Vagina (tissue), 2 donors: Measurements from ENCODE around the gene NRXN3.

Experiments
- CTCF ChIP-seq, 3 experiments: fragments of 450-650 bp in 2 of 3; fragments of 200-600 bp in 1 of 3; sonication (generic) in 1 of 3; IDR thresholded peaks; one replicate each; pipeline ENCODE4 v1.5.1; 2017 to 2019; ENCODE audit warnings: antibody characterized with exemption in 3 of 3, mild to moderate bottlenecking in 2 of 3, moderate library complexity in 2 of 3
- POLR2A ChIP-seq, 2 donors: fragments of 450-650 bp; IDR thresholded peaks; one replicate each; pipeline ENCODE4 v1.6.1; 2017; ENCODE audit warnings: antibody characterized with exemption in 2 of 2, mild to moderate bottlenecking in 2 of 2, moderate library complexity in 2 of 2
- POLR2AphosphoS5 ChIP-seq, 2 donors: sonication (generic); formaldehyde crosslinking; IDR thresholded peaks; one replicate each; pipeline ENCODE4 v1.9.0; 2017; ENCODE audit warnings: antibody characterized with exemption in 2 of 2, mild to moderate bottlenecking in 2 of 2, low read depth in 1 of 2; ENCODE audit not compliant: insufficient read depth in 1 of 2

GRCh38 chr14:79062226-79062625, 892.1 kb downstream of the NRXN3 start:
- TF ChIP-seq CTCF (IDR thresholded peaks at IDR 0.05) = no peak
- no peak for TF ChIP-seq POLR2A (IDR thresholded peaks at IDR 0.05)
- TF ChIP-seq POLR2AphosphoS5 (IDR thresholded peaks at IDR 0.05; ENCODE audit: insufficient read depth in 1 of 2, low read depth in 1 of 2) = no peak
